CD4-positive, CD25-positive, alpha-beta regulatory T cell (primary cell): ENCODE results near the gene UMAD1. TPM values are rescaled to one million over a fixed set of nuclear protein-coding genes. Genes with fewer than 3 reads are reported as not detected.

Experiments
- ATAC-seq, 2 donors: fragments of 150-1000 bp; cut with Tn5 transposase; one replicate each; pipeline ENCODE4 v1.10.0; 2021; ENCODE audit warnings: low read depth in 2 of 2, moderate number of reproducible peaks in 2 of 2, moderate library complexity in 1 of 2
- DNase-seq, 3 donors: peaks; one replicate each; pipeline versions ENCODE4 v3.0.0 to v3.0.0-alpha.2; 2012 to 2022; ENCODE audit warnings: mixed read lengths in 1 of 3
- H3K27ac ChIP-seq: one replicate; pipeline ENCODE4 v1.7.0; 2013; ENCODE audit warnings: mild to moderate bottlenecking, low read length; ENCODE audit not compliant: insufficient read depth, poor library complexity, severe bottlenecking
- H3K27me3 ChIP-seq: one replicate; pipeline ENCODE4 v1.7.0; 2013; ENCODE audit warnings: low read length; ENCODE audit not compliant: control insufficient read depth, insufficient read depth
- H3K36me3 ChIP-seq: one replicate; pipeline ENCODE4 v1.7.0; 2013; ENCODE audit warnings: mild to moderate bottlenecking, low read length, moderate library complexity; ENCODE audit not compliant: control insufficient read depth, insufficient read depth
- H3K4me1 ChIP-seq: 2 replicates; pipeline ENCODE4 v1.7.0; 2013; ENCODE audit warnings: mild to moderate bottlenecking, low read length; ENCODE audit not compliant: insufficient read depth, control insufficient read depth, poor library complexity, severe bottlenecking
- H3K4me3 ChIP-seq: one replicate; pipeline ENCODE4 v1.7.0; 2013; ENCODE audit warnings: low read depth, mild to moderate bottlenecking, low read length, moderate library complexity
- H3K9me3 ChIP-seq, 2 experiments: 1 replicate in 1 of 2; 2 replicates in 1 of 2; pipeline ENCODE4 v1.7.0; 2013; ENCODE audit warnings: low read length in 2 of 2, mild to moderate bottlenecking in 1 of 2, moderate library complexity in 1 of 2; ENCODE audit not compliant: control insufficient read depth in 2 of 2
- H3K27ac Mint-ChIP-seq, 3 donors: one replicate each; pipeline ENCODE4 v1.8.0; 2020 to 2022; ENCODE audit warnings: mild to moderate bottlenecking in 3 of 3, mixed read lengths in 3 of 3, moderate library complexity in 2 of 3
- H3K27me3 Mint-ChIP-seq: one replicate; pipeline ENCODE4 v1.8.0; 2022; ENCODE audit warnings: mild to moderate bottlenecking, mixed read lengths
- H3K36me3 Mint-ChIP-seq: one replicate; pipeline ENCODE4 v1.8.0; 2020; ENCODE audit warnings: mixed read lengths
- H3K4me1 Mint-ChIP-seq, 4 donors: one replicate each; pipeline ENCODE4 v1.8.0; 2020 to 2022; ENCODE audit warnings: mixed read lengths in 4 of 4, mild to moderate bottlenecking in 1 of 4
- H3K4me3 Mint-ChIP-seq, 4 donors: one replicate each; pipeline ENCODE4 v1.8.0; 2020 to 2022; ENCODE audit warnings: mild to moderate bottlenecking in 4 of 4, mixed read lengths in 4 of 4, moderate library complexity in 3 of 4
- H3K9me3 Mint-ChIP-seq, 7 donors: one replicate each; pipeline ENCODE4 v1.8.0; 2020 to 2022; ENCODE audit warnings: mixed read lengths in 7 of 7, mild to moderate bottlenecking in 3 of 7, moderate library complexity in 2 of 7
- polyA plus RNA-seq, 4 donors: library from polyadenylated mRNA; unstranded; fragments of 300-500 nt; fragmentation: Illumina TruSeq; gene quantifications; one replicate each; pipeline ENCODE4 v1.2.3, GENCODE V29; 2021
- total RNA-seq: library from RNA; stranded (reverse); gene quantifications from one replicate; pipeline ENCODE4 v1.2.3, GENCODE V29; 2022

Gene UMAD1
- total and polyA plus RNA-seq, 5 donors from 2014 or later = 21.5 to 37.3 (median 31.9) TPM

- no peaks in the 10 kb centered on the region for H3K9me3 Mint-ChIP-seq
- Histone ChIP-seq H3K27ac (no peak overlapping the region), H3K9me3 (no peaks in the 10 kb centered on the region), H3K36me3 (no peaks in the 10 kb centered on the region), H3K4me3 (no peak overlapping the region), H3K4me1 (peaks cover 9% of the 10 kb centered on the region), H3K27me3 (no peaks in the 10 kb centered on the region)
- no peaks in the 10 kb centered on the region for H3K27me3 Mint-ChIP-seq
- peaks cover 6% of the 10 kb centered on the region for H3K36me3 Mint-ChIP-seq
- H3K27ac Mint-ChIP-seq = peak overlapping the region; percentile 7 to 48 (median 17)
- no peak for ATAC-seq
- no peak overlapping the region for H3K4me3 Mint-ChIP-seq
- DNase-seq = no peak
- peaks cover 18 to 30% (median 25%) of the 10 kb centered on the region in 4 donors for H3K4me1 Mint-ChIP-seq
These were observed 139.3 kb downstream of the UMAD1 start for GRCh38 chr7:7779888-7780287.

GRCh38 chr7:7783001-7783400 lies 142.4 kb downstream of the UMAD1 start:
- ATAC-seq = peak in 1 of 2 donors; percentile 48
- H3K4me3 ChIP-seq = peak overlapping the region; percentile 49
- peaks cover 22% of the 10 kb centered on the region for H3K36me3 Mint-ChIP-seq
- H3K36me3 ChIP-seq = no peaks in the 10 kb centered on the region
- H3K9me3 ChIP-seq = no peaks in the 10 kb centered on the region
- H3K27ac Mint-ChIP-seq = peak overlapping the region; percentile 32 to 81 (median 78)
- no peaks in the 10 kb centered on the region for H3K27me3 ChIP-seq
- H3K4me3 Mint-ChIP-seq = peak overlapping the region; percentile 42 to 78 (median 66)
- peaks cover 22 to 38% (median 24%) of the 10 kb centered on the region in 4 donors for H3K4me1 Mint-ChIP-seq
- H3K27me3 Mint-ChIP-seq = no peaks in the 10 kb centered on the region
- peaks cover 9% of the 10 kb centered on the region for H3K4me1 ChIP-seq
- H3K27ac ChIP-seq = no peak overlapping the region
- H3K9me3 Mint-ChIP-seq = no peaks in the 10 kb centered on the region
- DNase-seq = peak in 1 of 3 donors; percentile 30

- no peaks in the 10 kb centered on the region for H3K27me3 Mint-ChIP-seq
- Histone ChIP-seq H3K27ac (no peak overlapping the region), H3K4me3 (no peak overlapping the region), H3K4me1 (peaks cover 14% of the 10 kb centered on the region), H3K27me3 (no peaks in the 10 kb centered on the region), H3K9me3 (no peaks in the 10 kb centered on the region), H3K36me3 (peaks cover 2% of the 10 kb centered on the region)
- ATAC-seq (no peak), DNase-seq (no peak)
- peak overlapping the region in 1 of 3 donors; percentile 62 for H3K27ac Mint-ChIP-seq
- peaks cover 13 to 38% (median 24%) of the 10 kb centered on the region in 4 donors for H3K4me1 Mint-ChIP-seq
- no peaks in the 10 kb centered on the region for H3K9me3 Mint-ChIP-seq
- peaks cover 29% of the 10 kb centered on the region for H3K36me3 Mint-ChIP-seq
- no peak overlapping the region for H3K4me3 Mint-ChIP-seq
These were observed 144.9 kb downstream of the UMAD1 start for GRCh38 chr7:7785344-7785973.

GRCh38 chr7:7786595-7786994 lies 146.0 kb downstream of the UMAD1 start:
- H3K9me3 Mint-ChIP-seq = no peaks in the 10 kb centered on the region
- H3K36me3 Mint-ChIP-seq = peaks cover 34% of the 10 kb centered on the region
- peak overlapping the region in 1 of 3 donors; percentile 53 for H3K27ac Mint-ChIP-seq
- no peak for DNase-seq
- no peak for ATAC-seq
- Histone ChIP-seq H3K36me3 (peaks cover 6% of the 10 kb centered on the region), H3K27ac (no peak overlapping the region), H3K4me1 (peaks cover 14% of the 10 kb centered on the region), H3K9me3 (no peaks in the 10 kb centered on the region), H3K27me3 (no peaks in the 10 kb centered on the region), H3K4me3 (no peak overlapping the region)
- H3K4me1 Mint-ChIP-seq = peaks cover 10 to 40% (median 23%) of the 10 kb centered on the region in 4 donors
- no peak overlapping the region for H3K4me3 Mint-ChIP-seq
- no peaks in the 10 kb centered on the region for H3K27me3 Mint-ChIP-seq

- DNase-seq (peak in 2 of 3 donors; percentile 19 to 53), ATAC-seq (peak; percentile 39 to 43)
- Histone ChIP-seq H3K36me3 (peaks cover 13% of the 10 kb centered on the region), H3K27me3 (no peaks in the 10 kb centered on the region), H3K9me3 (no peaks in the 10 kb centered on the region), H3K4me3 (no peak overlapping the region), H3K27ac (no peak overlapping the region), H3K4me1 (peaks cover 5% of the 10 kb centered on the region)
- Mint-ChIP-seq H3K27ac (peak overlapping the region in 2 of 3 donors; percentile 5 to 68), H3K4me1 (peaks cover 0 to 24% (median 11%) of the 10 kb centered on the region in 4 donors), H3K36me3 (peaks cover 50% of the 10 kb centered on the region), H3K4me3 (peak overlapping the region in 1 of 4 donors; percentile 18), H3K9me3 (no peaks in the 10 kb centered on the region), H3K27me3 (no peaks in the 10 kb centered on the region)
These were observed 149.0 kb downstream of the UMAD1 start for GRCh38 chr7:7789551-7789988.

GRCh38 chr7:7790041-7790741 lies 149.6 kb downstream of the UMAD1 start:
- Mint-ChIP-seq H3K4me1 (peaks cover 1 to 20% (median 10%) of the 10 kb centered on the region in 4 donors), H3K27me3 (no peaks in the 10 kb centered on the region), H3K9me3 (no peaks in the 10 kb centered on the region), H3K27ac (peak overlapping the region in 2 of 3 donors; percentile 15 to 68), H3K36me3 (peaks cover 49% of the 10 kb centered on the region), H3K4me3 (no peak overlapping the region)
- no peak for DNase-seq
- no peak for ATAC-seq
- peaks cover 13% of the 10 kb centered on the region for H3K36me3 ChIP-seq
- no peaks in the 10 kb centered on the region for H3K9me3 ChIP-seq
- no peak overlapping the region for H3K27ac ChIP-seq
- H3K4me3 ChIP-seq = no peak overlapping the region
- no peaks in the 10 kb centered on the region for H3K27me3 ChIP-seq
- H3K4me1 ChIP-seq = peaks cover 5% of the 10 kb centered on the region

- no peak overlapping the region for H3K27ac ChIP-seq
- H3K4me3 Mint-ChIP-seq = no peak overlapping the region
- peaks cover 15% of the 10 kb centered on the region for H3K36me3 ChIP-seq
- H3K27me3 Mint-ChIP-seq = no peaks in the 10 kb centered on the region
- H3K4me3 ChIP-seq = no peak overlapping the region
- no peak for ATAC-seq
- peaks cover 5% of the 10 kb centered on the region for H3K4me1 ChIP-seq
- H3K9me3 ChIP-seq = no peaks in the 10 kb centered on the region
- H3K27me3 ChIP-seq = no peaks in the 10 kb centered on the region
- H3K9me3 Mint-ChIP-seq = peaks cover 0 to 2% (median 0%) of the 10 kb centered on the region in 7 donors
- H3K27ac Mint-ChIP-seq = no peak overlapping the region
- DNase-seq = no peak
- H3K4me1 Mint-ChIP-seq = peaks cover 8 to 19% (median 13%) of the 10 kb centered on the region in 4 donors
- H3K36me3 Mint-ChIP-seq = peaks cover 54% of the 10 kb centered on the region
These were observed 151.0 kb downstream of the UMAD1 start for GRCh38 chr7:7791523-7791922.
